AG04449 (cell line): Measurements from ENCODE around the gene RBMS3.

ENCODE experiments used
- CTCF ChIA-PET: fragments of 350-600 bp; formaldehyde crosslinking; extraction: SDS; loops from one replicate; lab custom pipeline; 2021; ENCODE audit warnings: antibody characterized with exemption; lab: Yijun Ruan, JAX
- POLR2A ChIA-PET: fragments of 400-600, 350-600 bp; formaldehyde crosslinking; extraction: SDS; loops from one replicate; lab custom pipeline; 2020; ENCODE audit warnings: antibody characterized with exemption, inconsistent platforms; lab: Yijun Ruan, JAX
- DNase-seq: peaks from one replicate; pipeline ENCODE4 v3.0.0-alpha.2; 2010; ENCODE audit warnings: low read depth, low spot score
- H3K4me3 ChIP-seq: 2 replicates; pipeline ENCODE4 v1.5.1; 2011; ENCODE audit warnings: low read depth, mild to moderate bottlenecking, control low read depth, low read length
- CTCF ChIP-seq: IDR thresholded peaks from one replicate; pipeline ENCODE4 v1.5.1; 2011; ENCODE audit warnings: mild to moderate bottlenecking, moderate library complexity, low read length, control low read depth, inconsistent platforms; ENCODE audit not compliant: insufficient read depth; ENCODE audit errors: missing control alignments

Gene RBMS3

DNA sequence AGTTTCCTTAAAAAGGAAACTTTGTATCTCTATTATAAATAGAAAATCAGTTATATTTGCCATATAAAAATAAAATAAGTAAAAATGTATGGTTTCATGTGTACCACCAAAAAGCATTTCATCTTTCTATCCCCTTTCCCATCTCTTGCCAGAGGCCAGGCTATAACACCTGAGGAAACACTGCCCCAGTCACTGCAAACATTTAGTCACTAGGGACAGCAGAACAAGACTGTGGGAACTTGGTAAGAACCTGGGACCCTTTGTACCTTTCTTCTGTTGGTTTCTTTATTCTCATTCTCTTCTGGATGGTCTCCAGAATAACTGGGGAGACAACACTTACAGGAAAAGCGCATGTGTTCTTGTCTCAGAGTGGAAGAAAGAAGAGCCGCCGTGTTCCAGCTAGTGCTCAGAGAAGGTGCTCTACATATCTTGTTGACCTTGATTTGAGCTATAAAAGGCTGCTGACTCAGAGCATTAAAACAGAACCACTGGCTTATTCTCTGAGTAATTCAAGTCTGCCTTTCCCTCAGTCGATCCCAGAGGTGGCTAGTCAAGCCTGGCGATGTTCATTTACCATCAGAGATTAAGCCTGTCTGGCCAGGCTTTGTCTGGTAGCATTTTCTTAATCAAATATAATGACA, 361.6 kb downstream of the RBMS3 start:
- TF ChIP-seq CTCF, result no peak
- ChIA-PET POLR2A (interaction anchor here (1.0 kb wide), 1 partner anchor 361 kb away, joined by 5 read pairs; the partner anchor contains the start of gene RBMS3), CTCF (no interaction called here)
- H3K4me3 ChIP-seq, result no peak overlapping the region
- DNase-seq, result peak; percentile 38

DNA sequence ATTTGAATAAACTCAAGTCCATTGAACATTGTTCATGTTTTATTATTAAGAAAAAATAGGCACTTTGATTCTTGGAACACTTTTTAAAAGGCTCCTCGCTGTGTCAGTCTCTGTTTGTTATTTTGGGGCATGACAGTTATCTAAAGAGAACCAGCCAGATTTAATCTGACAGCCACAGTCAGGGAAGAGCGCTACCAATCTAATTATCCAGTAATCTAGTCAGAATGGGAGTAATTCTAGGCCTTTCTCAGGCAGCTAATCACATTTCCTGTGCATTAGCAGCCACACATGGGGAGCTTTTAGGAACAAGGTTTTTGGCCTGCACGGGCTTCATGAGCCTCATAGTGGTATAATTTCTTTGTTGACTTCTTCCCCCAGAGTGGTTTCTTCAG, 362.2 kb downstream of the RBMS3 start:
- TF ChIP-seq CTCF, result no peak
- CTCF ChIA-PET, result no interaction called here
- H3K4me3 ChIP-seq, result no peak overlapping the region
- no peak for DNase-seq
- POLR2A ChIA-PET, result interaction anchor here (1.0 kb wide), 1 partner anchor 362 kb away, joined by 5 read pairs; the partner anchor contains the start of gene RBMS3

DNA sequence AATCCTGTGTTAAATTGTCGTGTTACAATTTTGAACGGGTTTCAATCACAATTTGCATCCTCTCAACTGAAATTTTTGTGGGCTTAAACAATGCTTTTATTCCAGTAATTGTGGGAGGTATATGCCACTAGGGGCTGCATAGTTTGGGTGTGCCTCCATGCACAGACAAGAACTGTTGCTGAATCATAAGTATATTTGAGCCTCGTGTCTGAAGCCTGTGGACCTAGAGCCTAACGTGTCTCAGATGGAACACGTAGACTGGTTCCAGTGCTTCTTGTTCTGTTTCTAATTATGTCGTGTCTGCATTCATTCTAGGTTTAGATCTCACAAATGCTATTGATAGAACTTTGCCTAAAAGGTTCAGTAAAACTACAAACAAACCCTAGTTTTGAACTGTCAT, 363.4 kb downstream of the RBMS3 start:
- DNase-seq, result peak; percentile 14
- ChIA-PET POLR2A (no interaction called here), CTCF (no interaction called here)
- no peak overlapping the region for H3K4me3 ChIP-seq
- peak; percentile 0 for TF ChIP-seq CTCF

DNA sequence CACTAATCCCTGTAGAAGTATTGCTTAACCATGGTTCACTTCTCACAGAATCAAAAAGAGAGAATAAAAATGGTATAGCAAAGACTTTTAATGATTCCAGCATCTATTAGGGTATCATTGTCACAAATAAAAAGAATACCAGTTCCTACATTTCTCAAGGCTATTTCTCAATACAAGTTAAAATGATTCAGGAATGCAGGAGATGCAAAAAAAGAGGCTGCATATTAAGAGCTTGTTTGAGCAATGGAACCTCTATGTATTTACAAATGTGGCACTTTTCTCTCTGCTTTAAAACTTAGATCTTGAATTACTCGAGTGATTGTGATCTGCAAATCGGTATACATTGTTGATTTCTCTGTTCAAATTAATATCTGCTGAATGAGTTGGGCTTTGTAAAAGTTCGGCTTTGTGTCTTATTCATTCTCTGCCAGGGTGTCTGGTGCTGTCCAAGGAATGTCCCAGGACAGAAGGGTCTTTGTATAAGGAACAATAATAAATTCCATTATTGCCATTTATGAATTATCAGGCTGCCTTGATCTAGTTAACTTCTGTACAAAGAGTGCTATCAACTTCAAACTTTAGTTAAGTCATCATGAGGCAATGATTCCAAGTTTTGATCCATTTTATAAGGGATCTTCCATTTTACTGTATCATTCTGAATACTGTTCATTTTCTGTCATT, 364.2 kb downstream of the RBMS3 start:
- CTCF ChIA-PET, result no interaction called here
- POLR2A ChIA-PET, result no interaction called here
- DNase-seq, result no peak
- no peak for TF ChIP-seq CTCF
- H3K4me3 ChIP-seq, result no peak overlapping the region

DNA sequence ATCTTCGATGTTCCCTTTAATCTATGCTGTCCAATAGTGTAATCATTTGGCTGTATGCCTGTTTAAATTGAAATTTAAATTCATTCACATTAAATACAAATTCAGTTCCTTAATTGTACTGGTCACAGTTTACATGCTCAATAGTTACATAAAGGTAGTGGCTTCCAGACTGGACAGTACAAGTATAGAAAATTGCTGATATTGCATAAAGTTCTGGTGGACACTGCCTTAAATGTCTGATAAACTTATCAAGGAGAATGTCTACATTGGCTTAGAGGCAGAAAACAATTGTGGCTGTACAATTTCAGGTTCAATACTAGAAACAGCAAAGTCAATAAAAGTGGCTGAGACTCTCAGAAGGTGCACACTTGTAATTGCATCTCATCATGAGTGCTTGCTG, 365.2 kb downstream of the RBMS3 start:
- no peak for DNase-seq
- H3K4me3 ChIP-seq, result no peak overlapping the region
- POLR2A ChIA-PET, result no interaction called here
- CTCF ChIA-PET, result no interaction called here
- no peak for TF ChIP-seq CTCF

GRCh38 chr3:29649815-29650547, 369.1 kb downstream of the RBMS3 start:
- TF ChIP-seq CTCF, result no peak
- no peak overlapping the region for H3K4me3 ChIP-seq
- POLR2A ChIA-PET, result no interaction called here
- CTCF ChIA-PET, result no interaction called here
- no peak for DNase-seq
